Measurements from ENCODE around the gene UBE2R2.

Gene UBE2R2

GRCh38 chr9:33880211-33881089 is 63.5 kb downstream of the UBE2R2 start:
- no peak for DNase-seq (ENCODE audit: extremely low read depth in 1 of 2, low read depth in 1 of 2)

- DNase-seq (ENCODE audit: extremely low read depth in 1 of 2, low read depth in 1 of 2) = no peak
Measured at GRCh38 chr9:33881635-33882034, 64.7 kb downstream of the UBE2R2 start.

- no peak for DNase-seq (ENCODE audit: extremely low read depth in 1 of 2, low read depth in 1 of 2)
Measured at GRCh38 chr9:33884856-33885701, 68.1 kb downstream of the UBE2R2 start.

- no peak for DNase-seq (ENCODE audit: extremely low read depth in 1 of 2, low read depth in 1 of 2)
Measured at GRCh38 chr9:33885948-33886347, 69.0 kb downstream of the UBE2R2 start.

- DNase-seq (ENCODE audit: extremely low read depth in 1 of 2, low read depth in 1 of 2) = no peak
Measured at GRCh38 chr9:33893861-33894260, 76.9 kb downstream of the UBE2R2 start.

GRCh38 chr9:33894316-33894715 is 77.4 kb downstream of the UBE2R2 start:
- DNase-seq (ENCODE audit: extremely low read depth in 1 of 2, low read depth in 1 of 2) = no peak

GRCh38 chr9:33903157-33903780 is 86.3 kb downstream of the UBE2R2 start:
- DNase-seq (ENCODE audit: extremely low read depth in 1 of 2, low read depth in 1 of 2) = no peak

GRCh38 chr9:33905137-33905536 is 88.2 kb downstream of the UBE2R2 start:
- no peak for DNase-seq (ENCODE audit: extremely low read depth in 1 of 2, low read depth in 1 of 2)

GRCh38 chr9:33906769-33907168 is 89.8 kb downstream of the UBE2R2 start:
- no peak for DNase-seq (ENCODE audit: extremely low read depth in 1 of 2, low read depth in 1 of 2)

GRCh38 chr9:33907347-33907746 is 90.4 kb downstream of the UBE2R2 start:
- DNase-seq (ENCODE audit: extremely low read depth in 1 of 2, low read depth in 1 of 2) = no peak

- no peak for DNase-seq (ENCODE audit: extremely low read depth in 1 of 2, low read depth in 1 of 2)
Measured at GRCh38 chr9:33908114-33908513, 91.2 kb downstream of the UBE2R2 start.

GRCh38 chr9:33908749-33909148 is 91.8 kb downstream of the UBE2R2 start:
- DNase-seq (ENCODE audit: extremely low read depth in 1 of 2, low read depth in 1 of 2) = no peak

GRCh38 chr9:33913541-33913940 is 96.6 kb downstream of the UBE2R2 start:
- DNase-seq (ENCODE audit: extremely low read depth in 1 of 2, low read depth in 1 of 2) = no peak

GRCh38 chr9:33914887-33915628 is 98.1 kb downstream of the UBE2R2 start:
- DNase-seq (ENCODE audit: extremely low read depth in 1 of 2, low read depth in 1 of 2) = no peak

GRCh38 chr9:33917036-33917435 is 100.1 kb downstream of the UBE2R2 start:
- no peak for DNase-seq (ENCODE audit: extremely low read depth in 1 of 2, low read depth in 1 of 2)

GRCh38 chr9:33919276-33919897 is 102.4 kb downstream of the UBE2R2 start:
- no peak for DNase-seq (ENCODE audit: extremely low read depth in 1 of 2, low read depth in 1 of 2)

- DNase-seq (ENCODE audit: extremely low read depth in 1 of 2, low read depth in 1 of 2) = peak in 1 of 2 donors; percentile 2
Measured at GRCh38 chr9:33921967-33922895, 105.3 kb downstream of the UBE2R2 start.

GRCh38 chr9:33923079-33923478 is 106.1 kb downstream of the UBE2R2 start:
- no peak for DNase-seq (ENCODE audit: extremely low read depth in 1 of 2, low read depth in 1 of 2)

- no peak for DNase-seq (ENCODE audit: extremely low read depth in 1 of 2, low read depth in 1 of 2)
Measured at GRCh38 chr9:33923998-33924701, 107.2 kb downstream of the UBE2R2 start.

All from stimulated activated CD8-positive, alpha-beta memory T cell treated with anti-CD3 and anti-CD28 coated beads, Interleukin-7, amount 100 ng/mL, for 48 hours (primary cell).